Neural crest cell (in vitro differentiated cells): ENCODE measurements around the gene IL18RAP. TPM values are rescaled to one million over a fixed set of nuclear protein-coding genes. Genes with fewer than 3 reads are reported as not detected.

Experiments
- DNase-seq: peaks from one replicate; pipeline ENCODE4 v3.0.0; 2021; ENCODE audit warnings: low read depth, mixed read lengths, low spot score
- H3K27ac Mint-ChIP-seq: one replicate; pipeline ENCODE4 v1.8.0; 2021; ENCODE audit warnings: mild to moderate bottlenecking, mixed read lengths; ENCODE audit not compliant: unreplicated experiment
- H3K27me3 Mint-ChIP-seq: 2 replicates; pipeline ENCODE4 v1.8.0; 2021; ENCODE audit warnings: low read depth, mild to moderate bottlenecking, mixed read lengths
- H3K36me3 Mint-ChIP-seq: 2 replicates; pipeline ENCODE4 v1.8.0; 2021; ENCODE audit warnings: low read depth, mild to moderate bottlenecking, mixed read lengths
- H3K4me1 Mint-ChIP-seq: 2 replicates; pipeline ENCODE4 v1.8.0; 2021; ENCODE audit warnings: mixed read lengths
- H3K4me3 Mint-ChIP-seq: one replicate; pipeline ENCODE4 v1.8.0; 2021; ENCODE audit warnings: mild to moderate bottlenecking, mixed read lengths
- H3K9me3 Mint-ChIP-seq: 2 replicates; pipeline ENCODE4 v1.8.0; 2021; ENCODE audit warnings: mixed read lengths
- CTCF ChIP-seq: fragments of 200-600 bp; sonication (generic); conservative IDR thresholded peaks from 2 replicates; pipeline ENCODE4 v1.5.0; 2021; ENCODE audit warnings: antibody characterized with exemption, mild to moderate bottlenecking
- total RNA-seq: library from RNA; stranded (reverse); gene quantifications from 2 replicates; pipeline ENCODE4 v1.2.1, GENCODE V29; 2021

Gene IL18RAP
- total RNA-seq, 1 donor from 2014 or later, result not detected

GRCh38 chr2:102396012-102396411, 26.9 kb upstream of the IL18RAP start:
- no peak for DNase-seq
- Mint-ChIP-seq H3K27ac (no peak overlapping the region), H3K4me3 (no peak overlapping the region), H3K4me1 (no peaks in the 10 kb centered on the region), H3K9me3 (no peaks in the 10 kb centered on the region), H3K27me3 (peaks cover 3% of the 10 kb centered on the region), H3K36me3 (no peaks in the 10 kb centered on the region)
- TF ChIP-seq CTCF, result no peak

- Mint-ChIP-seq H3K36me3 (no peaks in the 10 kb centered on the region), H3K4me3 (no peak overlapping the region), H3K9me3 (no peaks in the 10 kb centered on the region), H3K27me3 (peaks cover 3% of the 10 kb centered on the region), H3K4me1 (no peaks in the 10 kb centered on the region), H3K27ac (no peak overlapping the region)
- no peak for TF ChIP-seq CTCF
- DNase-seq, result no peak
Observed at GRCh38 chr2:102397209-102397608, 25.8 kb upstream of the IL18RAP start.

- DNase-seq, result no peak
- no peak for TF ChIP-seq CTCF
- H3K4me3 Mint-ChIP-seq, result no peak overlapping the region
- no peaks in the 10 kb centered on the region for H3K4me1 Mint-ChIP-seq
- no peaks in the 10 kb centered on the region for H3K36me3 Mint-ChIP-seq
- H3K27me3 Mint-ChIP-seq, result no peaks in the 10 kb centered on the region
- H3K27ac Mint-ChIP-seq, result no peak overlapping the region
- no peaks in the 10 kb centered on the region for H3K9me3 Mint-ChIP-seq
Observed at GRCh38 chr2:102399499-102400141, 23.3 kb upstream of the IL18RAP start.

GRCh38 chr2:102401456-102401855, 21.5 kb upstream of the IL18RAP start:
- TF ChIP-seq CTCF, result no peak
- Mint-ChIP-seq H3K9me3 (no peaks in the 10 kb centered on the region), H3K4me3 (no peak overlapping the region), H3K27ac (no peak overlapping the region), H3K36me3 (no peaks in the 10 kb centered on the region), H3K27me3 (no peaks in the 10 kb centered on the region), H3K4me1 (no peaks in the 10 kb centered on the region)
- no peak for DNase-seq

- H3K36me3 Mint-ChIP-seq, result no peaks in the 10 kb centered on the region
- DNase-seq, result no peak
- no peaks in the 10 kb centered on the region for H3K4me1 Mint-ChIP-seq
- TF ChIP-seq CTCF, result no peak
- H3K4me3 Mint-ChIP-seq, result no peak overlapping the region
- no peaks in the 10 kb centered on the region for H3K27me3 Mint-ChIP-seq
- H3K27ac Mint-ChIP-seq, result no peak overlapping the region
- no peaks in the 10 kb centered on the region for H3K9me3 Mint-ChIP-seq
Observed at GRCh38 chr2:102401865-102402264, 21.1 kb upstream of the IL18RAP start.
